HL-60 (cell line): ENCODE results near the gene SLC35A4.

ENCODE experiments used
- CTCF ChIP-seq: IDR thresholded peaks from one replicate; pipeline ENCODE4 v1.5.1; 2011; ENCODE audit warnings: low read length, control low read depth, inconsistent platforms; ENCODE audit not compliant: insufficient read depth
- GABPA ChIP-seq: IDR thresholded peaks from 2 replicates; pipeline ENCODE4 v1.6.1; 2012; ENCODE audit warnings: low read depth
- POLR2AphosphoS5 ChIP-seq: IDR thresholded peaks from 2 replicates; pipeline ENCODE4 v1.6.1; 2012; ENCODE audit warnings: low read depth
- REST ChIP-seq: IDR thresholded peaks from 2 replicates; pipeline ENCODE4 v1.6.1; 2012; ENCODE audit warnings: low read depth; ENCODE audit not compliant: insufficient replicate concordance
- SPI1 ChIP-seq: IDR thresholded peaks from 2 replicates; pipeline ENCODE4 v1.6.1; 2012; ENCODE audit warnings: low read depth, mild to moderate bottlenecking, borderline replicate concordance

- TF ChIP-seq POLR2AphosphoS5 (no peak), CTCF (no peak), REST (no peak), SPI1 (peak; percentile 51; the same call in 1 of the 2 replicates), GABPA (no peak)
Observed at GRCh38 chr5:140608722-140609121, 44.1 kb downstream of the SLC35A4 start.
